NOMO-1 treated with DMSO at 0.1 percent for 48 hours (cell line): Measurements from ENCODE around the gene WFDC2.

Experiments used
- DNase-seq: peaks from one replicate; lab custom pipeline; 2025; ENCODE audit not compliant: unreplicated experiment; lab: John Stamatoyannopoulos, UW

The WFDC2 gene

DNA sequence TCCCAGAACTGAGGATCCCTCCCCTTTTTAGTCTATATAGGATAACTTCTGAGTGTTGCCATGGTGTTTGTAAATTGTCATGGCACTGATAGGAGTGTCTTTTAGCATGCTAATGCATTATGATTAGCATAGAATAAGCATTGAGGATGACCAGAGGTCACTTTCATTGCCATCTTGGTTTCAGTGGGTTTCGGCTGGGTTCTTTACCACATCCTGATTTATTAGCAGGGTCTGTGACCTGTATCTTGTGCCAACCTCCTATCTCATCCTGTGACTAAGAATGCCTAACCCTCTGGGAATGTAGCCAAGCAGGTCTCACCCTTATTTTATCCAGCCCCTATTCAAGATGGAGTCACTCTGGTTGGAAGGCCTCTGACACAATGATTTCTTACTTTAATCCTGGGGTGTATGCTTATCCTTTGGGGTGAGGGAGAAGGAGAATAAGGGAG lies 19.6 kb downstream of the WFDC2 start:
- no peak for DNase-seq

DNA sequence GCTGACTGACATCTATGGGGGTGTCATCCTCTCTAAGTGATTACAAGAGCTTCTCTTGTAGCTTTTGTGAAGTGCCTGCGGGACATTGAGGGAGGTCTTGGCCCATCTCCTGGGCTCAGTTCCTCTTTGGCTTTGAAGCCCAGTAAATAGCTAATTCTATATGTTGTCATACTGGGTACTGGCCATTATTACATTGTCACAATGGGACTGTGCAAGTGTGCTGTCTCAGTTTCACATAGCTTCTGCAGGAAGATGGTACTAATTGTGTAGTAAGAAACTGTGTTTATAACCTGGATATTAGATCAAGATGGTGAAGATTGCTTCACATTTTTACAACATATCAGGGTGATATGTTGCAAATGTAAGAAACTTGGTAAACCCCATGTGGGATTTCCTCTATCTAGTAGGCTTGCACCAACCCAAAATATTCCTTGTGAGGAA lies 26.0 kb downstream of the WFDC2 start:
- peak; percentile 92 for DNase-seq

DNA sequence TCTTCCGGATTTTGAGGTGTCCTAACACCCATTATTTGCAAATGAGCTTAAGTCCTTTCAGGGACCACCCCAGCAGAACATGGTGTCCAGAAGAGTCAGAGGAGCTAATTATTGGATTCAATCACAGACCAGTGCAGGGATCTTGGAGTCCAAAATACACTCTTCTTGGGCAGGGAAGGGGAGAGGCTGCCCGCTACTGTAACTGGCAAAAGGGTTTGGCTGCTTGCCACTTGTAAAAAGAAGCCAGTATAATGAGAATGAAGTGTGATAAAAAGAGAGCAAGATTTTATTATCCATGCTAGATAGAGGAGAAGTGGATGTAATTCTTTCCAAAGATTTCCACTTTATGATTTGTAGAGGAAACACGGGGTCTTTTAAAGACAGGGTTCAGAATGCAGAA lies 26.6 kb downstream of the WFDC2 start:
- no peak for DNase-seq

DNA sequence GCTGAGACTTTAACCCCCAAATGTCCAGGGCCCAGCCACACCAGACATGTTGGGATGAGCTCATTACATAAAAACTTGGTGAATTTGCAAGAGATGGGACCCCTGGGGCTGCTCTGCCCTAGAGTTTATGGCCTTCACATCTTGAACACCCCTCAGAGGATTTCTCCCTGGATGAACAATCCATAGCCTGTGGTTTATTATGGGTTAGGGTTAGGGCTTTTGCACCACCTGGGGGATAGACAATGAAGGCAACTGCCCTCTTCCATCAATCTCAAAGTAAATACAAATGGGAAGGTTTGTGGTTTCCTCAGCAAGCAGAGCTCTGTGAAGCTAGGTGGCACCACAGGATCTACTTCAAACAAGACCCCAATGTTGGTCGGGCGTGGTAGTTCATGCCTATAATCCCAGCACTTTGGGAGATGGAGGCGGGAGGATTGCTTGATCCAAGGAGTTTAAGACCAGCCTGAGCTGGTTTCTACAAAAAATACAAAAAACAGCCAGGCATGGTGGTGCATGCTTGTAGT lies 28.5 kb downstream of the WFDC2 start:
- DNase-seq = no peak

- no peak for DNase-seq
These were observed 30.5 kb downstream of the WFDC2 start for GRCh38 chr20:45500022-45500421.

DNA sequence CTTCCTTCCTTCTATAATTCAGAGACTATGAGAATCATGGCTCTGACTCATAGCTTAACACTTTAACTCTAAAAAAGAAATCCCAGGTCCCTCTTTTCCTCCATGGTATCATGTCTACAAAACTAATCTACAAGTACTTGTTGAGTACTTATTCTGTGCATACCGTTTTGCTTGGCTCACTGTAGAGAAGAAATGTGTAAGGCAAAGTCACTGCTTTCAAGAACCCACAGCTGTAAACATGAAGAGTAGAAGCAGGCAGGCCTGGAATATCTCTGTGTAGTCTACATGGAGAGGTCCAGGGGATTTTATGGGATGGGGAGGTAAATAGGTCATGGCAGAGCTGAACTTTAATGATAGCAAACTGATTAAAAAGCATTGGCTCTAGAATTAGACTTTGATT lies 32.0 kb downstream of the WFDC2 start:
- DNase-seq = no peak

DNA sequence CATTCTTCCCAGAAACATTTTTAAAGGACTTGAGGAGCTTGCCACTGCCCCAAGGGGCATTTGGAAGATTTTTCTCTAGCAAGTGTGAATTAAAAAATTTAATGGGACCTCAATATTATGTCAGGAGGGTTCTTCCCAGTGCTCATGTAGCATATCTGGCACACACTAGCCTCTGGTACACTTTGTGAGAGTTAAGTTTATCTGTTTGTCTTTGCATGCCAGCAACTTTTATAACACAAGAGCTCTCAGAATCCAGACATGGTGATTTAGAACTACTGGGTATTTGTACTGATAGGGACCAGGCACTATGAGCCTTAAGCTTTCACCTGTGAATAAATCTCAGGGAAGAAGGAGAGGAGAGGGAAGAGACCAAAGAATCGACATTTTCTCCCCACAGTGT lies 33.0 kb downstream of the WFDC2 start:
- no peak for DNase-seq

- DNase-seq = no peak
These were observed 33.9 kb downstream of the WFDC2 start for GRCh38 chr20:45503403-45503802.

DNA sequence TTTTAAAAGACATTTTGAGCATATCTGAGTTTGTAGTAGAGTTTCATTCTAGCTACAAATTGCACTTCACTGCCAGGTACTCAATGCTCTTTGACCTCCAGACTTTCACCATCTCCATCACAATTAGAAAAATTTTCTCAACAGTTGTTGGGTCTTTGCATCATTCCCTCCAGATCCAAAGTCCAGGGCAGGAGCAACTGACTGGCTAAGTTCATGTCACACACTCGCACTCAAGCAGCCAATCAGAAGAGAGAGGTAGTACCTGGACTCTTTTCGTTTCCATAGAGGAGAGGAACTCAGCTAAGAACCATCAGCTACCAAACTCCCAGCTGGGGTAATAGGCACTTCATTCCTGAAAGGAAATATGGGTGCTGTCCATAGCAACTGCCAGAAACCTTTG lies 36.8 kb downstream of the WFDC2 start:
- no peak for DNase-seq

- no peak for DNase-seq
These were observed 37.7 kb downstream of the WFDC2 start for GRCh38 chr20:45507011-45507820.

DNA sequence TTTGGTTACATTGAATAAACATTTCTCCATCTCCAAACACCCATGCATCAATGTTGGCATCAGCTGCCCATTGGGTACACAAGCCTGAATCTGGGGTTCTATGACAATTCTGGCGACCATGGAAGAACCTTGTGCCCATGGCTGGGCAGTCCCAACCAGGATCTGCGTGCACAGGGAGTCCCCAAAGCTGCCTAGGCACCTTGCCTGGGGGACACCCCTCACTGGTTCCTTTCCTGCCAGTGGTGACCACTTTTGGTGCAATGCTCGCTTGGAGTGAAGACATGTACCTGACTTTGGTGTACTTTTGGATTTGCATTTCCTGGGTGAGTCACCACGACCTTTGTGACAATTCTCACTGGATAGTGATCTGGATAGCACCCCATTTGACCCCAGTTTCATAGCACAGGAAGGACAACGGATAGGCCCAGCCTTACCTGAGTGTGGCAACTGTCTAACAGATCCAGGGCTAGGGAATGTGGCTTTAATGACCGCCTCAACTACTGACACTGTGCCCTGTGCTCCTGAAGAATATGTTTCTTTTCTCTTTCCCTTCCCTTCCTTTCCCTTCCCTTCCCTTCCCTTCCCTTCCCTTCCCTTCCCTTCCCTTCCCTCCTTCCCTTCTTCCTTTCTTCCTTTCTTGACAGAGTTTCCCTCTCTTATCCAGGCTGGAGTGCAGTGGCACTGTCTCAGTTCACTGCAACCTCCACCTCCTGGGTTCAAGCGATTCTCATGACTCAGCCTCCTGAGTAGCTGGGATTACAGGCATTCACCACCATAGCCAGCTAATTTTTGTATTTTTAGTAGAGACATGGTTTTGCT lies 38.7 kb downstream of the WFDC2 start:
- no peak for DNase-seq

DNA sequence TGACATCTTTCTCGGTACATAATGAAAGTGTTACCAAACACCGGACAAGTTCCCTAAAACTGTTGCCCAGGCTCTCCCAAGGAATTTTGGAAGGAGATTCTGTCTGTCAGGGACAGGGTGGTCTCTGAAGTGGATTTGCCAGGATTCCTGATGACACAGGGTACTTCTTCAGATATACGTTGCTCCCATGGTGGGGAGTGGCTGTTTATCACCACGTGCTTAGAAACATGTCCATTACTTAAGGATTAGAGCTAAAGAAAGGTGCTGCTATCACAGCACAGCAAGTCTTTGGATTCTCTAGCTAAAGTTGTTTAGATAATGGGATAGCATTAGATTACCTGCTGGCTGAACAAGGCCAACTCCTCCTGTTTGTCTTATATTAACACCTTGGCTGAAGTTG lies 39.5 kb downstream of the WFDC2 start:
- no peak for DNase-seq

GRCh38 chr20:45510242-45510862 lies 40.8 kb downstream of the WFDC2 start:
- DNase-seq = no peak

DNA sequence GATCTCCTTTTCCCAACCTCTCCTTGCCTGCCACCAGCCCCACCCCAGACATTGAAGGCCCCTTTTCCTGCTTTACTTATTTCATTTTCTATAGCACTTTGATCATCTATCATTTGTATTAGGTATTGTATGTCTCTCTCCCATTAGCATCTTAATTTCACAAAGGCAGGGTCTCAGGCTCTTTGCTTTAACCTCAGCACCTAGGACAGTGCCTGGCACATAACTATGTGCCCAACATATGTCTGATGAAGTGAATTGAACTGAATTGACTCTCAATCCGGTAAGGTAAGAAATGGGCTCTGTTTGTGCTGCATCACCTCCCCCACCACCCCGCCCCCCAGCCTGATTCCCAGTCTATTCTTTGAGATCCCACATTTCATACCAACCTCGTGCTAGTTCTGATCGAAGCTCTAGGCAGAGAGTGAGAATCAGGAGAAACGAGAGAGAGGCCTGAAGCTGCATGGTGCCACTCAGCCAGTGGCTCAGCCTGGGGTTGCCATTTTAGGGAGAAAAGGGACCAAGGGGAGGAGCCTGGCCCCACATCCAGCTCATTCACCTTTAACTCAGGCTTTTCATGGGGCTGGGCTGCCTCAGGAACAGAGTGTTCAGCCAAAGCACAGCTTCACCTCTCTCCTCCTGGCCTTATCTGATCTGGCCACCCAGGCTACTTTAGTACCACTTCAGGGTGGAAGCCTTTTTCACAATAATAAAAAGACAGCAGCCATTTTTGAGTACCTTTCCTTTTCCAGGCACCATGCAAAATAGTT lies 45.8 kb downstream of the WFDC2 start, which contains the start of gene SPINT3:
TSS of gene SPINT3 (minus strand) at position 476 of the 767 bp plus-strand sequence. CDS start at position 462, 14 bp downstream.
- DNase-seq = no peak

GRCh38 chr20:45518282-45518681 lies 48.7 kb downstream of the WFDC2 start:
- no peak for DNase-seq

DNA sequence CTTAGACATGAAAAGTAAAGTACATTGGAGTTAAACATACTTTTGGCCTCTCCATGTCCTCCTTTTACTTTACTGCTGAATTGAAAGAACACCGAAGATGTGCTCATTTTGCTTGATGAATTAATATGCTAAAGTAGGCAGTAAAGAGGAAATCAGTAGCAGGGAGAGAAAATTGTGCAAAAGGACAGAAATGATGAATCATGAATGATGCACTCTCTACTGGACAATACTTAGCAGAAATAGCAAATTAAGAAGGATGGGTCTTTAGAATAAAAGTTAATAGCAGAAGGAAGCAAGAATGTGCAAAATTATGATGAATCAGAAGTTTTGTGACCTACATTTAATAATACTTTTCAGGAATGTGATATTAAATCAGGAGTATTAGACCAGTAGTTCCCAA lies 54.3 kb downstream of the WFDC2 start:
- peak; percentile 65 for DNase-seq

- DNase-seq = no peak
These were observed 57.7 kb downstream of the WFDC2 start for GRCh38 chr20:45527294-45527693.
